Testis (tissue), 3 donors: ENCODE data around the gene PDGFB. TPM values are rescaled to one million over a fixed set of nuclear protein-coding genes. Genes with fewer than 3 reads are reported as not detected.
A peak's percentile ranks its signal among the peaks of the same experiment; 100 is the strongest.

Experiments used
- DNase-seq: peaks from one replicate; pipeline ENCODE4 v3.0.0-alpha.2; 2019
- H3K27ac ChIP-seq, 2 donors: fragments of 200-600 bp; sonication (generic); one replicate each; pipeline ENCODE4 v1.5.1; 2019
- H3K27me3 ChIP-seq: fragments of 200-600 bp; sonication (generic); one replicate; pipeline ENCODE4 v1.5.1; 2019
- H3K36me3 ChIP-seq: fragments of 200-600 bp; sonication (generic); one replicate; pipeline ENCODE4 v1.5.1; 2017; ENCODE audit warnings: low read depth; ENCODE audit errors: missing control alignments
- H3K4me1 ChIP-seq: fragments of 200-600 bp; sonication (generic); one replicate; pipeline ENCODE4 v1.5.1; 2019
- H3K4me3 ChIP-seq, 2 donors: fragments of 200-600 bp; sonication (generic); one replicate each; pipeline ENCODE4 v1.5.1; 2017 to 2019
- H3K9me3 ChIP-seq: fragments of 200-600 bp; sonication (generic); one replicate; pipeline ENCODE4 v1.5.1; 2017
- POLR2A ChIP-seq: fragments of 450-650 bp; IDR thresholded peaks from one replicate; pipeline ENCODE4 v1.6.1; 2017; ENCODE audit warnings: antibody characterized with exemption, mild to moderate bottlenecking, moderate library complexity
- WGBS, 2 donors: methylation state at CpG; one replicate each; pipeline ENCODE4 v1.1.5; 2018; 5-methylcytosine and 5-hydroxymethylcytosine counted together
- intact Hi-C: fragments of 100-400 bp; cut with DNase I; formaldehyde crosslinking; loops from one replicate; pipeline ENCODE4 v1.15.1; 2023; ENCODE audit warnings: low total_unique reads
- polyA plus RNA-seq: library from polyadenylated mRNA; stranded (reverse); fragments of 350-450 nt; fragmentation: Illumina TruSeq; extraction: RNeasy Lipid Tissue Mini Kit (QIAGEN cat#74804); gene quantifications from one replicate; pipeline ENCODE4 v1.2.3, GENCODE V29; 2014; ENCODE audit warnings: low read depth, low replicate concordance; ENCODE audit not compliant: insufficient read depth
- total RNA-seq, 2 donors: library from RNA; depleted of rRNA; stranded (reverse); fragments of >200 nt; gene quantifications; one replicate each; pipeline ENCODE4 v1.2.3, GENCODE V29; 2016
- TF ChIP-seq, protein P1 (sequence below), 3 experiments: fragments of 450-650 bp in 2 of 3; fragments of 200-600 bp in 1 of 3; sonication (generic) in 1 of 3; IDR thresholded peaks; one replicate each; pipeline ENCODE4 v1.5.1; 2016 to 2019; ENCODE audit warnings: antibody characterized with exemption in 3 of 3, mild to moderate bottlenecking in 2 of 3, moderate library complexity in 1 of 3

The PDGFB gene
- total and polyA plus RNA-seq, 3 donors from 2014 or later, result 7.7 to 13.3 (median 9.8) TPM

DNA sequence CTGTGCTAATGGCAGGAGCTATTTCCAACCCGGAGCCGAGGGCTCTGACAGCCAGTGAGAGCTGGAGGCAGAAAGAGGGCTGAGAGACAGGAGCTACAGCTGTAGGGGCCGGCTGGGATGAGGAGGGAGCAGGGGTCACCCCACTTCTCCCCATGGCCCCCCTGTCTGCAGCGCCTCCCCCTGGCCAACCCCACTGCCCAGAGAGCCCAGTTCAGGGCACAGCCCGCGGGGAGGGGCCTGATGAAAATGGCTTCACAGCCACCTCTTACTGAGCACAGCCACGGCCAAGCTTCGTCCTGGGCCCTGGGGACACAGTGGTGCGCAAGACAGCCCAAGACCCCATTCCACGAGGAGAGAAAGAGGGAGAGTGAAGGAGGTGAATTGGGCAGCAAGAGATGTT is 46.7 kb upstream of the PDGFB start:
- intact Hi-C loops, result no loop called here
- H3K27ac ChIP-seq, result peak overlapping the region; percentile 46 to 70
- no peaks in the 10 kb centered on the region for H3K9me3 ChIP-seq
- 66 to 78% methylated on average over 10 of the region's 10 CpGs for WGBS, 2 donors
- H3K4me3 ChIP-seq, result no peak overlapping the region
- H3K36me3 ChIP-seq, result no peaks in the 10 kb centered on the region
- H3K4me1 ChIP-seq, result peaks cover 38% of the 10 kb centered on the region
- no peak for DNase-seq
- no peaks in the 10 kb centered on the region for H3K27me3 ChIP-seq
- TF ChIP-seq POLR2A, result no peak
- TF ChIP-seq, protein P1, sequence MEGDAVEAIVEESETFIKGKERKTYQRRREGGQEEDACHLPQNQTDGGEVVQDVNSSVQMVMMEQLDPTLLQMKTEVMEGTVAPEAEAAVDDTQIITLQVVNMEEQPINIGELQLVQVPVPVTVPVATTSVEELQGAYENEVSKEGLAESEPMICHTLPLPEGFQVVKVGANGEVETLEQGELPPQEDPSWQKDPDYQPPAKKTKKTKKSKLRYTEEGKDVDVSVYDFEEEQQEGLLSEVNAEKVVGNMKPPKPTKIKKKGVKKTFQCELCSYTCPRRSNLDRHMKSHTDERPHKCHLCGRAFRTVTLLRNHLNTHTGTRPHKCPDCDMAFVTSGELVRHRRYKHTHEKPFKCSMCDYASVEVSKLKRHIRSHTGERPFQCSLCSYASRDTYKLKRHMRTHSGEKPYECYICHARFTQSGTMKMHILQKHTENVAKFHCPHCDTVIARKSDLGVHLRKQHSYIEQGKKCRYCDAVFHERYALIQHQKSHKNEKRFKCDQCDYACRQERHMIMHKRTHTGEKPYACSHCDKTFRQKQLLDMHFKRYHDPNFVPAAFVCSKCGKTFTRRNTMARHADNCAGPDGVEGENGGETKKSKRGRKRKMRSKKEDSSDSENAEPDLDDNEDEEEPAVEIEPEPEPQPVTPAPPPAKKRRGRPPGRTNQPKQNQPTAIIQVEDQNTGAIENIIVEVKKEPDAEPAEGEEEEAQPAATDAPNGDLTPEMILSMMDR (IDR thresholded peaks at IDR 0.05), result no peak

DNA sequence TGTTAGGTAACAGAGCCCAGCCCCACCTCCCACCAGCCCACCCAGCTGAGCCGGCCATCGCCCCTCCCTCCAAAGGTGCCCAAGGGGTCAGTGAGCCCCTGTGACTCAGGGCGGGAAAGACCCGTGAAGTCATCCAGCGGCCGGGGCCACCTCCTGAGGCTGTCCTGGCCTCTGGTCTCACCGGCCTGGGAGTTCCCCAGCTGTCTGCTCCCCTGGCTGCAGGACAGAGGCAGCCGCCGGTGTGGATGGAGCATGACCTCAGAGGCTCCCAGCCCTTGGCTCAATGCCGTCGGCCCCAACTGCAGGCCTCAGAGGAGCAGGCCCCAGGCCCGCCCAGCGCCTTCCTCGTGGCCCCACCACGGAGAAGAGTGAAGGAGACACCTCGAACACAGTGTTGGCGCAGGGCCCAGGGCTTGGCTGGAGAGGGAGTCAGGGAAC is 46.0 kb upstream of the PDGFB start:
- 7% methylated on average over 8 of the region's 17 CpGs; no CpG with 5 or more reads in 1 of the 2 donors for WGBS, 2 donors
- peak; percentile 86 for DNase-seq
- Histone ChIP-seq H3K27me3 (no peaks in the 10 kb centered on the region), H3K4me1 (peaks cover 35% of the 10 kb centered on the region), H3K9me3 (no peaks in the 10 kb centered on the region), H3K4me3 (no peak overlapping the region), H3K36me3 (no peaks in the 10 kb centered on the region), H3K27ac (peak overlapping the region; percentile 46 to 70)
- TF ChIP-seq, protein P1 (IDR thresholded peaks at IDR 0.05), result no peak
- no peak for TF ChIP-seq POLR2A
- intact Hi-C loops, result no loop called here

DNA sequence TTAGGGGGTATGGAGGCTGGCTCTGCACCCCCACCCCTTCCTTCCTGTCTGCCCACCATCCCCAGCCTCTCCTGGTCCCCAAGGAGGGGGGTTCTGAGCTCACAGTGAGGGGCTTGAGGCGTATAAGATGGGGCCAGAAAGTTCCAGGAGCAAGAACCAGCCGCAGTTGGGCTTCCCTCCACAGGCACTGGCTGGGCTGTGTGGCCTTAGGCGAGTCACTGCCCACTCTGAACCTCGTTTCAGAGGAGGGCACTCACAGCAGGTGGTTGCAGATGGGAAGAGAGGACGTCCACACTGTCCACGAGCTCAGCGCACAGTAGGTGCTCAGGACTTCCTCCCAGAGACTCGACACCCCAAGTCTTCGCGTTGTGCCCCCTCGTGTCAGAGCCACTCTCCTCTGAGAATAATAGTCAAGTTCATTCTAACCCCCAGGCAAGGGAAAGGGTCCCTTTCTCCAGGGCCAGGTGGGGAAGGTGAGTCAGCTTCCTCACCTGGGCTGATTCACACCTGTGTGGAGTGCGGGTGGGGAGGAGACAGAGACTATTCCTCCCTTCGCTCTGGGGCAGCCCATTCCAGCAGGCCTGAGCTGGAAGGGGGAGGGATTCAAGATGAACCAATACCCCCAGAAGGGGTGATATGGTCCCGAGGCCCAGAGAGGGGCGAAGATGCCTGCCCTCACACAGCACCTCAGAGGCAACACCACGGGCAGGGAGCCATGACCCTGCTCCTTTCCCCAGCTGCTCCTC is 45.4 kb upstream of the PDGFB start:
- Histone ChIP-seq H3K36me3 (no peaks in the 10 kb centered on the region), H3K4me3 (no peak overlapping the region), H3K27ac (peak overlapping the region; percentile 46 to 70), H3K9me3 (no peaks in the 10 kb centered on the region), H3K27me3 (no peaks in the 10 kb centered on the region), H3K4me1 (peaks cover 35% of the 10 kb centered on the region)
- intact Hi-C loops, result no loop called here
- no peak for DNase-seq
- WGBS, 2 donors, result 80 to 90% methylated on average over 7 to 16 of the region's 16 CpGs
- TF ChIP-seq POLR2A, result no peak
- TF ChIP-seq, protein P1 (IDR thresholded peaks at IDR 0.05), result no peak

DNA sequence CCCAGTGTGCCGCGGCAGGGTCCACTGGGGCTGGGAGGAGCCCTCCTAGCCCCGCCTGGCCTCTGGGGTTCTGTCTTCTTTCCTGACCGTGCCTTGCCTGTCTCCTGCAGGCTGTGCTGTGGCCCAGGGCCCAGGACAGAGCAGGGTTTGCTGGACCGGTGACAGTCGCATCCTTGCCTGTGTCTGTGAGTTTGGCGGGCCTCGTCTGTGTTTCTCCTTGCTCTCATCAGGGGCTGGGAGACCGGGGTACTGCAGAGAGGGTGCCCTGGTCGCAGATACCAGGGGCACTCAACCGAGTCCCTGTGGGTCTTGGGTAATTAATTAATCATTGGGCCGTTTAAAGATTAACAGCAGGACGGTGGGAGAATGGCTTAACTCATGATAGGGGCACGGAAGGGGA is 44.8 kb upstream of the PDGFB start:
- DNase-seq, result no peak
- TF ChIP-seq POLR2A, result no peak
- TF ChIP-seq, protein P1 (IDR thresholded peaks at IDR 0.05), result no peak
- intact Hi-C loops, result no loop called here
- WGBS, 2 donors, result 67 to 81% methylated on average over 10 to 14 of the region's 14 CpGs
- no peaks in the 10 kb centered on the region for H3K9me3 ChIP-seq
- H3K4me1 ChIP-seq, result peaks cover 35% of the 10 kb centered on the region
- no peaks in the 10 kb centered on the region for H3K27me3 ChIP-seq
- H3K4me3 ChIP-seq, result no peak overlapping the region
- H3K27ac ChIP-seq, result no peak overlapping the region
- H3K36me3 ChIP-seq, result no peaks in the 10 kb centered on the region
